HepG2 (cell line): ENCODE measurements around the gene ST6GALNAC4. TPM values are rescaled to one million over a fixed set of nuclear protein-coding genes. Genes with fewer than 3 reads are reported as not detected.
A peak's percentile ranks its signal among the peaks of the same experiment; 100 is the strongest.

Experiments used
- AHDC1 ChIP-seq: sonication (generic); formaldehyde crosslinking; IDR thresholded peaks from 2 replicates; pipeline ENCODE4 v1.5.1; 2020; ENCODE audit warnings: mild to moderate bottlenecking, missing genetic modification reagents, borderline replicate concordance
- FOXO4 ChIP-seq: sonication (generic); formaldehyde crosslinking; conservative IDR thresholded peaks from 2 replicates; pipeline ENCODE4 v1.8.1; 2023; ENCODE audit warnings: missing genetic modification reagents
- HNRNPK ChIP-seq: fragments of 200-400 bp; formaldehyde crosslinking; IDR thresholded peaks from 2 replicates; pipeline ENCODE4 v1.6.1; 2018; ENCODE audit warnings: low read length, low read depth, moderate library complexity, mild to moderate bottlenecking; ENCODE audit not compliant: poor library complexity, severe bottlenecking
- MED8 ChIP-seq: sonication (generic); formaldehyde crosslinking; IDR thresholded peaks from 2 replicates; pipeline ENCODE4 v1.8.1; 2023; ENCODE audit warnings: mild to moderate bottlenecking, missing genetic modification reagents; ENCODE audit not compliant: insufficient replicate concordance
- PLRG1 ChIP-seq: fragments of 450-650 bp; conservative IDR thresholded peaks from 2 replicates; pipeline ENCODE4 v1.6.1; 2016
- POLR2AphosphoS5 ChIP-seq: IDR thresholded peaks from 2 replicates; pipeline ENCODE4 v1.6.1; 2012; ENCODE audit warnings: low read depth, low read length
- PPARG ChIP-seq: conservative IDR thresholded peaks from 2 replicates; pipeline ENCODE4 v1.6.1; 2016; ENCODE audit warnings: missing biosample characterization, missing genetic modification reagents
- SRSF1 ChIP-seq: fragments of 200-400 bp; formaldehyde crosslinking; optimal IDR thresholded peaks from 2 replicates; pipeline ENCODE3; 2017; ENCODE audit warnings: mild to moderate bottlenecking, low read depth, low read length, moderate library complexity
- TEAD3 ChIP-seq: optimal IDR thresholded peaks from 2 replicates; pipeline ENCODE3; 2016; ENCODE audit warnings: borderline replicate concordance
- ZFP82 ChIP-seq: sonication (generic); formaldehyde crosslinking; IDR thresholded peaks from 2 replicates; pipeline ENCODE4 v1.5.1; 2020; ENCODE audit warnings: mild to moderate bottlenecking, missing genetic modification reagents, borderline replicate concordance
- ZKSCAN8 ChIP-seq: IDR thresholded peaks from 2 replicates; pipeline ENCODE4 v1.6.1; 2016; ENCODE audit warnings: borderline replicate concordance, missing genetic modification reagents, missing compliant biosample characterization
- ZNF124 ChIP-seq: sonication (generic); formaldehyde crosslinking; IDR thresholded peaks from 2 replicates; pipeline ENCODE4 v1.4.0; 2020; ENCODE audit warnings: missing genetic modification reagents
- ZNF138 ChIP-seq: sonication (generic); formaldehyde crosslinking; IDR thresholded peaks from 2 replicates; pipeline ENCODE4 v1.5.0; 2020; ENCODE audit warnings: mild to moderate bottlenecking, low read depth, missing genetic modification reagents
- ZNF17 ChIP-seq: sonication (generic); formaldehyde crosslinking; IDR thresholded peaks from 2 replicates; pipeline ENCODE4 v1.5.0; 2020; ENCODE audit warnings: mild to moderate bottlenecking, missing genetic modification reagents
- ZNF253 ChIP-seq: sonication (generic); formaldehyde crosslinking; IDR thresholded peaks from 2 replicates; pipeline ENCODE4 v1.8.0; 2022; ENCODE audit warnings: mild to moderate bottlenecking, missing genetic modification reagents, borderline replicate concordance
- ZNF292 ChIP-seq: sonication (generic); formaldehyde crosslinking; IDR thresholded peaks from 2 replicates; pipeline ENCODE4 v1.8.1; 2022; ENCODE audit warnings: mild to moderate bottlenecking, low read depth, missing genetic modification reagents, borderline replicate concordance
- ZNF296 ChIP-seq: sonication (generic); formaldehyde crosslinking; conservative IDR thresholded peaks from 2 replicates; pipeline ENCODE4 v1.5.0; 2020; ENCODE audit warnings: mild to moderate bottlenecking, missing genetic modification reagents
- ZNF3 ChIP-seq: IDR thresholded peaks from 2 replicates; pipeline ENCODE4 v1.7.0; 2017; ENCODE audit warnings: inconsistent platforms
- ZNF891 ChIP-seq: sonication (generic); formaldehyde crosslinking; IDR thresholded peaks from 2 replicates; pipeline ENCODE4 v1.5.0; 2020; ENCODE audit warnings: mild to moderate bottlenecking, missing genetic modification reagents
- polyA plus RNA-seq, 8 experiments: library from polyadenylated mRNA; depleted of rRNA in 3 of 8; stranded (reverse) in 7 of 8; unstranded in 1 of 8; fragments of >200 nt; fragmentation: Illumina TruSeq in 4 of 8; extraction: Trizol in 4 of 8; gene quantifications; 2 replicates each; pipeline versions ENCODE4 v1.2.1 to v1.2.3, GENCODE V29; 2011 to 2016; ENCODE audit warnings: low read depth in 4 of 8, missing spikeins in 1 of 8, mixed read lengths in 1 of 8; ENCODE audit not compliant: insufficient read depth in 1 of 8
- total RNA-seq, 5 experiments: library from RNA; depleted of rRNA; stranded (reverse); fragments of >200 nt; fragmentation: Illumina TruSeq; extraction: Trizol; gene quantifications; 2 replicates each; pipeline ENCODE4 v1.2.3, GENCODE V29; 2016; ENCODE audit warnings: low read depth in 1 of 5
- TF ChIP-seq, protein P1 (sequence below): sonication (generic); formaldehyde crosslinking; IDR thresholded peaks from 2 replicates; pipeline ENCODE4 v1.4.0; 2020; ENCODE audit warnings: mild to moderate bottlenecking, missing genetic modification reagents

ST6GALNAC4 gene
- total and polyA plus RNA-seq, 2 of the 13 experiments (the other 11 are each of a cell fraction or from before 2014, with no cell fraction given): 18.8 to 27.7 TPM

DNA sequence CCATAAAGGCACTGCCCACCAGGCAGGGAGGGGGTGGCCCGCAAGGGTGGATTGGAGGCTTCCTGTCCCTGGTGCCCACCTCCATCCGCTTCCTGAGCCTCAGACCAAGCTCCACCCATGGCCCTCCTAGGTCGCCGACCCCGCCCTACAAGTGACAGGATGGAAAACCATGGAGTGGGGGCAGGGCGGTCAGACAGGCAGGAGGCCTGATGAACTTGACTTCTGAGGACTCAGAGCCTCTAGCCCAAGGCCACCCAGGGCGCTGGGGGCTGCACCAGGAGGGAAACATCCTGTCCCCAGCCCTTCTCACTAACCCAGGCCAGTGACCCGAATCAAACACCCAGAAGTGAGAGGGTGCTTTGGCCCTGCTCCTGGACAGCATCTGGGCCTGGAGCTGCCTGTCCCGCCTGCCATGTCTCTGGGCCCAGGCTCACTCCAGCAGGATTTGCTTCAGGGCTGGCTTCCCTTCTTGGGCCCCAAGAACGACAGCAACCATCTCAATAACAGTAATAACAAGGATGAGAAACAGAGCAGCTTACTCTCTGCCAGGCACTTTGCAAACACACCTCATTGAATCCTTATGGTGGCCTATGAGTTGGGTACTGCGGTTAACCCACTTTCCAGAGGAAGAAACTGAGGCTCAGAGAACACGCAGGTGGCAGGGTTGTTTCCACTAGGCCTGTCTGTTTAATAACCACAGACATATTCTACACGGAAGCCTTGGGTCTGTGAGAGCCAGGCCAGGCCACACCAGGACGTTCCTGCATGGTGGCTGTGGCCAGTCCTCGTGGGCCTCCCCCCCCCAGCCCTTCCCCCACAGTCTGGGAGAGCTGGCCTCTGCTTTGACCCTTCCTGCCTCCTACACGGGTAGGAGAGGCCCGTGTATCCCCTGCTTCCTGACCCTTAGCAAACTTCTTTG, 13.0 kb downstream of the ST6GALNAC4 start (continued):
- no peak for TF ChIP-seq AHDC1 (CRISPR knock-in tag)
- TF ChIP-seq ZKSCAN8: peak; percentile 54; the same call in 1 of the 2 replicates
- no peak for TF ChIP-seq ZNF124 (CRISPR knock-in tag)
- no peak for TF ChIP-seq ZNF253 (CRISPR knock-in tag)
- TF ChIP-seq ZNF296 (CRISPR knock-in tag): no peak
- TF ChIP-seq ZNF3 (CRISPR knock-in tag): no peak
- no peak for TF ChIP-seq HNRNPK
- TF ChIP-seq PPARG (CRISPR knock-in tag): peak; percentile 44; the same call in 1 of the 2 replicates
- no peak for TF ChIP-seq ZNF17 (CRISPR knock-in tag)
- TF ChIP-seq ZFP82 (CRISPR knock-in tag): no peak
- no peak for TF ChIP-seq PLRG1
- TF ChIP-seq ZNF138 (CRISPR knock-in tag): no peak
- TF ChIP-seq ZNF891 (CRISPR knock-in tag): 0 out of 2 replicates have a peak, but pooled peaks have one; percentile 17
- peak; percentile 78 for TF ChIP-seq TEAD3 (CRISPR knock-in tag)
- peak; percentile 77 for TF ChIP-seq ZNF292 (CRISPR knock-in tag)
- 0 out of 2 replicates have a peak, but pooled peaks have one; percentile 72 for TF ChIP-seq FOXO4 (CRISPR knock-in tag)
- TF ChIP-seq, protein P1, sequence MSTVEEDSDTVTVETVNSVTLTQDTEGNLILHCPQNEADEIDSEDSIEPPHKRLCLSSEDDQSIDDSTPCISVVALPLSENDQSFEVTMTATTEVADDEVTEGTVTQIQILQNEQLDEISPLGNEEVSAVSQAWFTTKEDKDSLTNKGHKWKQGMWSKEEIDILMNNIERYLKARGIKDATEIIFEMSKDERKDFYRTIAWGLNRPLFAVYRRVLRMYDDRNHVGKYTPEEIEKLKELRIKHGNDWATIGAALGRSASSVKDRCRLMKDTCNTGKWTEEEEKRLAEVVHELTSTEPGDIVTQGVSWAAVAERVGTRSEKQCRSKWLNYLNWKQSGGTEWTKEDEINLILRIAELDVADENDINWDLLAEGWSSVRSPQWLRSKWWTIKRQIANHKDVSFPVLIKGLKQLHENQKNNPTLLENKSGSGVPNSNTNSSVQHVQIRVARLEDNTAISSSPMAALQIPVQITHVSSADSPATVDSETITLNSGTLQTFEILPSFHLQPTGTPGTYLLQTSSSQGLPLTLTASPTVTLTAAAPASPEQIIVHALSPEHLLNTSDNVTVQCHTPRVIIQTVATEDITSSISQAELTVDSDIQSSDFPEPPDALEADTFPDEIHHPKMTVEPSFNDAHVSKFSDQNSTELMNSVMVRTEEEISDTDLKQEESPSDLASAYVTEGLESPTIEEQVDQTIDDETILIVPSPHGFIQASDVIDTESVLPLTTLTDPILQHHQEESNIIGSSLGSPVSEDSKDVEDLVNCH (CRISPR knock-in tag): no peak
- no peak for TF ChIP-seq SRSF1
- peak; percentile 37; the same call in 1 of the 2 replicates for TF ChIP-seq POLR2AphosphoS5
- peak; percentile 9 for TF ChIP-seq MED8 (CRISPR knock-in tag)
